Stimulated activated memory B cell treated with anti-CD40 and anti-IgM and Interleukin-4, amounts not matched to agents 10 μg/mL and 1 μg/mL and 100 μg/mL, for 72 hours (primary cell): ENCODE data around the gene HOXD4.
A peak's percentile ranks its signal among the peaks of the same experiment; 100 is the strongest.

ENCODE experiments used
- ATAC-seq: fragments of 150-1000 bp; cut with Tn5 transposase; 2 replicates; pipeline ENCODE4 v1.10.0; 2021
- H3K27ac Mint-ChIP-seq: one replicate; pipeline ENCODE4 v1.8.0; 2022; ENCODE audit warnings: mild to moderate bottlenecking, mixed read lengths
- H3K27me3 Mint-ChIP-seq: one replicate; pipeline ENCODE4 v1.8.0; 2022; ENCODE audit warnings: mixed read lengths
- H3K36me3 Mint-ChIP-seq: one replicate; pipeline ENCODE4 v1.8.0; 2022; ENCODE audit warnings: mixed read lengths
- H3K4me1 Mint-ChIP-seq: one replicate; pipeline ENCODE4 v1.8.0; 2022; ENCODE audit warnings: mixed read lengths
- H3K4me3 Mint-ChIP-seq: one replicate; pipeline ENCODE4 v1.8.0; 2022; ENCODE audit warnings: mild to moderate bottlenecking, moderate library complexity, mixed read lengths
- H3K9me3 Mint-ChIP-seq: one replicate; pipeline ENCODE4 v1.8.0; 2022; ENCODE audit warnings: mixed read lengths

HOXD4 gene

GRCh38 chr2:176154576-176155252 lies 3.4 kb downstream of the HOXD4 start:
- no peaks in the 10 kb centered on the region for H3K9me3 Mint-ChIP-seq
- H3K4me3 Mint-ChIP-seq: no peak overlapping the region
- peaks cover 93% of the 10 kb centered on the region for H3K27me3 Mint-ChIP-seq
- no peak overlapping the region for H3K27ac Mint-ChIP-seq
- H3K36me3 Mint-ChIP-seq: no peaks in the 10 kb centered on the region
- ATAC-seq: no peak
- H3K4me1 Mint-ChIP-seq: peaks cover 13% of the 10 kb centered on the region

GRCh38 chr2:176155356-176156044 lies 4.2 kb downstream of the HOXD4 start:
- no peaks in the 10 kb centered on the region for H3K36me3 Mint-ChIP-seq

DNA sequence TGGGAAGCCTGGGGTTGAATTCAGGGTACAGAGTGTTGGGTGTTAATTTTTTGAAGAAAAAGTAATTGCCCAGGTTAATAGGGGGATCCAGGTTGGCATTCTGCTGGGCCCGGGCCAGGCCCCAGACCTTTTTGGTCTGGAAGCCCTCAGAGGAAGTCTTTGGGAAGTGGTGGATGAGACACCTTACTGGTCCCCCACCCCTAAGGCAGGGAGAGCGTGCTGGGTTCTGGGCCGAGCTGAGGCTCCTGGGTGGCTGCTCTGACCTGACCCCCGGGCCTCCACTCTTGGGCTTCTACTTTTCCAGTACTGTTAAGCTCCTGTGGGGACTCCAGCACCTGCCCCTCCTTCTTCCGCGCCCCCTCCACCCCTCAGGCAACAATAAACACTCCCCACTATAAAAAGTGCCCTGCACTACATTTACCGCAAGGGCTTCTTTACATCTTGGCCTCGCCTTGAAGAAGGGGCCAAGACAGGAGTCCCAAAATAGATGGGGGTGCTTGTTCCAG lies 5.0 kb downstream of the HOXD4 start:
- Mint-ChIP-seq H3K4me3 (no peak overlapping the region), H3K27me3 (peaks cover 93% of the 10 kb centered on the region), H3K9me3 (no peaks in the 10 kb centered on the region), H3K4me1 (peaks cover 13% of the 10 kb centered on the region), H3K36me3 (no peaks in the 10 kb centered on the region), H3K27ac (no peak overlapping the region)
- ATAC-seq: no peak

More at GRCh38 chr2:176155356-176156044, 4.2 kb downstream of the HOXD4 start:
- peaks cover 93% of the 10 kb centered on the region for H3K27me3 Mint-ChIP-seq
- no peak overlapping the region for H3K27ac Mint-ChIP-seq
- no peak for ATAC-seq
- no peaks in the 10 kb centered on the region for H3K9me3 Mint-ChIP-seq
- H3K4me3 Mint-ChIP-seq: no peak overlapping the region
- peaks cover 13% of the 10 kb centered on the region for H3K4me1 Mint-ChIP-seq

DNA sequence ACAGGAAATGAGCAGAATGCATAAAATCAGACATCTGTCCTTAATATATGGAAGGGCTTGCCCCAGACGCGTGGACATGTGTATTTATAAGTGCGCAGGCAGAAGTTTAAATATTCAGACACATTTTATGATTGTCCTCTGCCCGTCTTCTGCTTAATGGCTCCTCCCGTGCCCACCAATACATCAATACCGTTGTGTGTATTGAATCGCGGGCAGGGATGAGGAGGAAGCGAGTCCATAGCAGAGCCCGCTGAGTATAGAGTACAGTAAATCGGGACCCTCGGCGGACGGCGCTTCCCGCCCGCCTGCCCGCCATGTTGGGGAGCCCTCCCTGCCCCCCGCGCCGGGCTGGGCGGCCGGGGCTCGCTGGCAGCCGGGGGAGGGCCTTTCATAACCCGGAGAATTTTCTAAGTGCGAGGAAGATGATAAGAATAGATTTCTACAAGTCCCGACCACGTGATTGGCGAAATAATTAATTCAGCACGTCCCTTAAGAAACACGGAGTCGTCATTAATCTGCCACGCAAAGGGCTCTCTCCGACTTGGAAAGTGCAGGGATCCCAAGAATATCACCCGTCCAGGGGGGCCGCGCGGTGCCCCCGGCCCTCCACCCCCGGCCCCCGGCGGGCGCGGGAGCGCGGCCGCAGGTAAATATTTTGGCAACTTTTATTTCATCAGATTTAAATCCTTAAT lies 5.6 kb downstream of the HOXD4 start, which contains the start of gene HOXD3:
Gene HOXD3 (plus strand): TSS at position 501 of the 692 bp plus-strand sequence. CDS start 11,808 bp downstream, outside the sequence.
- peaks cover 93% of the 10 kb centered on the region for H3K27me3 Mint-ChIP-seq
- no peak within 1 kb of the TSS for H3K27ac Mint-ChIP-seq
- H3K9me3 Mint-ChIP-seq: no peaks in the 10 kb centered on the region
- ATAC-seq: no peak
- H3K4me1 Mint-ChIP-seq: peaks cover 13% of the 10 kb centered on the region
- peak within 1 kb of the TSS; percentile 6 for H3K4me3 Mint-ChIP-seq
- H3K36me3 Mint-ChIP-seq: no peaks in the 10 kb centered on the region

DNA sequence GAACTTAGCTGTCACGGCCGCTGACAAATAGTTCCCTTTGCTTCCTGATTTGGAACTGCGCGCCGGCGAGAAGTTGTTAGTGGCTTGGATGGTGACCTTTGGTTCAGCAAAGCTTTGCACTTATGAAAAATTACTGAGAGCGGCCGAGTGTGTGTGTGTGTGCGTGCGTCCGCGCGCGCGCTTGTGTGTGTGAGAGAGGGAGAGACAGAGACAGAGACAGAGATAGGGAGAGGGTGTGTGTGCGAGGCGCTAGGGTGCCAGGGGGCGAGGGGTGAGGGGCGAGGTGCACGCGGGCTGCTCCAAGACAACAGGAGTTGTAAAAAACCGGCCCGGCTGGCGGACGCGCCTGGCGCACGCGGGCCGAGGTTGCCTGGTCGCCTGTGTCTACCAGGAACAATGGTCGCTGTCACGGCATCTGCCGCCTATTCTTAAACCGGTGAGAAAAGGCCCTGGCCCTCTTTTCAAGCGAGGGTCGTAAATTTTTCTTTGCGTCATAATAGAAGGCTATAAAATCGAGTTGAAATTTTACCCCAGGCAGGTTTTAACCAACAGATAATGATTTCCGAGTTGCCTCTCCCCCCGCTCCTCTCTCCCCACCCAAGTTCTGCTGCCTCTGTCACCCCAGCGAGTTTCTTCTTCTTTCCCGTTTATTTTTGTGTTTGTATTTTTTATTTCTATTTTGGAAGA lies 6.3 kb downstream of the HOXD4 start:
- H3K36me3 Mint-ChIP-seq: no peaks in the 10 kb centered on the region
- H3K9me3 Mint-ChIP-seq: no peaks in the 10 kb centered on the region
- ATAC-seq: no peak
- H3K4me3 Mint-ChIP-seq: peak overlapping the region; percentile 6
- H3K4me1 Mint-ChIP-seq: peaks cover 13% of the 10 kb centered on the region
- peaks cover 93% of the 10 kb centered on the region for H3K27me3 Mint-ChIP-seq
- no peak overlapping the region for H3K27ac Mint-ChIP-seq

- Mint-ChIP-seq H3K27ac (no peak overlapping the region), H3K4me1 (peaks cover 13% of the 10 kb centered on the region), H3K27me3 (peaks cover 93% of the 10 kb centered on the region), H3K9me3 (no peaks in the 10 kb centered on the region), H3K4me3 (no peak overlapping the region), H3K36me3 (no peaks in the 10 kb centered on the region)
- no peak for ATAC-seq
These were observed 6.8 kb downstream of the HOXD4 start for GRCh38 chr2:176158186-176158591.

DNA sequence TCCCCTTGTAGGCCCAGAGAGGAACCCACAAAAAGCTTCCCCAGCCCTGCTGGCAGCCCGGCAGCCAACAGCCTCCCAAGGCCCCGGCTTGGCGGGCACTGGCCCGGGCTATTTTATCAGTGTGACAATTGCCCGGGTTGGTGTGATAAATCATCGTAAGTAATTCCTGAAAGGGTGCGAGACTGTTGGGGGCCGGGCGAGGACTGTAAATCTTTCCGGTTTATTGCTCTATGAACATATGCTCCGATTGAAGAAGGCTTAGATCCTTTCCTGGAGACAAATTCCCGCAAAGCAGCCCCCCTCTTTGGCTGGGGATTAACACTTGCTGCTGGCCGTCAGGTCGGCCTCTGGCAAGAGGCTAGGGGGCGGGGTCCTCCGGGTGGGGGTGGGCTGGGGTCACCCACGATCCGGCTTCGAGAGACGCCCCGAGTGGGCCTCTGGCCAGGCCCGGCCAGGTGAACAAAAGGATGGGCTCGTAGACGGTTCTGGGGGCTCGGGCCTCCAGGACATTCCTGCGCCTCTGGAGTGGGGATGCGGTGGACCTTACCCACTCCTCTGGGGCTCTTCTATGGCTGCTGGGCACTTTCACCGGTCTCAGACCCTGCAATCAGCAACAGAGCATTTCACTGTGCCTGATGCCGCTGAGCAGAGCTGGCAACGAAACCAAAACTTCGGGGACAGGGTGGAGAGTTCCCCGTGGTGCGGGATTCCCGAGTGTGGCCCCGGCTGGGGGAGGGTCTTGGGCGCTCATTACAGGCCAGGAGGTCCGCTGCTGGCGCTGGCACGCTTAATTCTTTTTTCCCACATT lies 7.7 kb downstream of the HOXD4 start:
- peaks cover 13% of the 10 kb centered on the region for H3K4me1 Mint-ChIP-seq
- H3K9me3 Mint-ChIP-seq: no peaks in the 10 kb centered on the region
- ATAC-seq: no peak
- H3K4me3 Mint-ChIP-seq: no peak overlapping the region
- no peak overlapping the region for H3K27ac Mint-ChIP-seq
- H3K27me3 Mint-ChIP-seq: peaks cover 93% of the 10 kb centered on the region
- H3K36me3 Mint-ChIP-seq: no peaks in the 10 kb centered on the region

DNA sequence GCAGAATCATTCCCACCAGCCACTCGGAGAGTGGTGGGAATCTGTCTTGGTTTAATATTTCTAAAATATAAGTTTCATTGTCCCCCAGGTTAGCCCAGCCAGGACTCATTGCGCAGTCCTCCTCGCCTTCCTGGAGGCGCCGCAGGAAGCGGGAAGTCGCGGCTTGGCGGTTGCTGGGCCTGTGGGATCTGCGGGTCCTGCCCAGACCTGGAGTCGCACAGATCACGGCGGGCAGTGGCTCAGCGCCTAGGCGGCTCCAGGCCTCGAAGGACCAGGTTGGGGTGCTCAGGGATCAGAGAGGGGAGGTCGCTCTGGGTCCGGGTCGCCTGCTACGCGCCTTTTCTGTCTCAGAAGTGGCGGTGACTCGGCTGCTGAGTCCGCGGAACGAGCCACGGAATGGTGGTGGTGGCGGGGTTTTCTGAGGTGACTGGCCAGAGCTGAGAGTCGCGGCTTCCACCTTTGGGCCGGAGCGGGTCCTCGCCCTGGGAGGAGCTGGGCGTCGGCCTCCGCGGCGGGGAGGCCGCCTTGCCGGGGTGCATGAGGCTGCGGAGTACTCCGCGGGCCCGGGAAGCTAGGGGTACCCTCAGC lies 8.4 kb downstream of the HOXD4 start:
- H3K27ac Mint-ChIP-seq: no peak overlapping the region
- H3K9me3 Mint-ChIP-seq: peaks cover 2% of the 10 kb centered on the region
- H3K4me1 Mint-ChIP-seq: peaks cover 13% of the 10 kb centered on the region
- no peaks in the 10 kb centered on the region for H3K36me3 Mint-ChIP-seq
- no peak for ATAC-seq
- H3K27me3 Mint-ChIP-seq: peaks cover 93% of the 10 kb centered on the region
- H3K4me3 Mint-ChIP-seq: no peak overlapping the region

DNA sequence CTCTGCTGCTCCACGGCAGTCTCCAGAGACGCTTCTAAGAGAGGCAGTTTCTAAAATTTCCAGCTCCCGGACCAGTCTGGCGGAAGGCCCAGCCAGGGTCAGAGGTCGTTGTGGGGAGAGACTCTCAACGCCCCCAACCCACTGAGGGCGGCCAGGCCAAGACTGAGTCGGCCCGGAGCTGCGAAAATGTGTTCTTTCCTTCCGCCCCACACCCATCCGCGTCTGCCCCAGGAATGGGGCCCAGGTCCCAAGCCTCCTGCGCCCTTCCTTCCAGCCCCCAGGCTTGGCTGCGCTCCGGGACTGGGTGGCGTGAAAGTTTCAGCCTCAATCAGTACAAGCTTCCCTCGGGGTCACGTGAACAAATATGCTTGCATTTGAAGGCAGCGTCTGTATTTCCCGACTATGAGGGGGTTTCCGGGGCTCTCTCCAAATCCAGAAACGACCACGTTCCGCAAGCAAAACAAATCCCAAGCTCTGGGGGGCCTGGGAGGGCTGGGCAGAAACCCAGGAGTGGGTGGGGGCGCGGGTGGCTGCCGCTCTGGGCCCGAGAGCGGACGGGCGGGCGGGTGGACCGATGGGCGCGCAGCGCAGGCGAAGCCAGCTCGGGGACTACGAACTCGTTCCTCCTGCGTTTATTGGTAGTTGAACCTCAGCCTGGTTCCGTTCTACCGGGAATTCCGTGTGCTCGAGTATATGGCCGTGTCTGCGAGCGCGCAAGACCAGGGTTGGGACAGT lies 9.1 kb downstream of the HOXD4 start:
- H3K27me3 Mint-ChIP-seq: peaks cover 93% of the 10 kb centered on the region
- no peak overlapping the region for H3K4me3 Mint-ChIP-seq
- H3K36me3 Mint-ChIP-seq: no peaks in the 10 kb centered on the region
- peaks cover 13% of the 10 kb centered on the region for H3K4me1 Mint-ChIP-seq
- H3K9me3 Mint-ChIP-seq: peaks cover 2% of the 10 kb centered on the region
- no peak for ATAC-seq
- H3K27ac Mint-ChIP-seq: no peak overlapping the region

DNA sequence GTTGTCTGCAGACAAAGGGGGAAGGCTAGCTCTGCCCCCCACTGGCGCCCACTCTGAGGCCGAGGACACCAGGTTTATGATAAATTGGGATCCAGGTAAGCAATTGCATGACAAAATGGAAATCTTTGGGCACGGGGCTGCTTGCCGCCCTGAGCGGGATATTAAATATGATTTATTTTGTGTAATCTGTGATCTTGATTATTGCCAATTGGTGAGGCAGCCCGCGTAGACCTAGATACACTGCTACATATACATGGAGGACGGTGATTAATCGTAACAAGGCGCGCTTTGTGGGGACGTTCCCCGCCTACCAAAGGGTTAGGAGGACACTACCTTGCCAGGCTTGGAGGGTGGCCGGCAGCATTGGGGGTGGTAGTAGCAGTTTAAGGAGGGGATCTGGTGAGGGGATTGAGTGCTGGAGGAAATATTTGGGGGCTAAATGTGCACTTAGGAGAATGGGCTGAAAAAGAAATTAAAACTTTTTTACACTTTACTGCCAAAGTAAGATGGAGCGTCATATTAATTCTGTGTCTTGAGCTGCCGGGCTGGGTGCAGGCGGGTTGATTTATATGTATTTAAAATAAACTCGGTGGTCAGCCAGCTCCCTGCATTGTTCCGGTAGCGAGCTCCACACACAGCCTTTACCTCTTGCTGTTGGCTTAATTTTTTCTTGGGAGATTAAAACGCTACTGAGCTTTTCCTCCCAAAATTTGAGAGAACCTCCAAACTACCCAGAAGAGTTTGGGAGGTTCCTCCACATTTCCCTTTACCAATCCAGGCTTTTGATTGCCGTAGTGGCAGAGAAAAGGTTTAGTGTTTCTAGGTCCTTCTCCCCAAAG lies 9.9 kb downstream of the HOXD4 start:
- Mint-ChIP-seq H3K36me3 (no peaks in the 10 kb centered on the region), H3K27ac (no peak overlapping the region), H3K4me1 (peaks cover 13% of the 10 kb centered on the region), H3K9me3 (peaks cover 2% of the 10 kb centered on the region), H3K4me3 (no peak overlapping the region), H3K27me3 (peaks cover 93% of the 10 kb centered on the region)
- ATAC-seq: no peak

- H3K4me3 Mint-ChIP-seq: no peak overlapping the region
- no peak overlapping the region for H3K27ac Mint-ChIP-seq
- H3K27me3 Mint-ChIP-seq: peaks cover 97% of the 10 kb centered on the region
- peaks cover 2% of the 10 kb centered on the region for H3K9me3 Mint-ChIP-seq
- no peak for ATAC-seq
- H3K4me1 Mint-ChIP-seq: peaks cover 13% of the 10 kb centered on the region
- H3K36me3 Mint-ChIP-seq: no peaks in the 10 kb centered on the region
These were observed 10.7 kb downstream of the HOXD4 start for GRCh38 chr2:176161825-176162626.

DNA sequence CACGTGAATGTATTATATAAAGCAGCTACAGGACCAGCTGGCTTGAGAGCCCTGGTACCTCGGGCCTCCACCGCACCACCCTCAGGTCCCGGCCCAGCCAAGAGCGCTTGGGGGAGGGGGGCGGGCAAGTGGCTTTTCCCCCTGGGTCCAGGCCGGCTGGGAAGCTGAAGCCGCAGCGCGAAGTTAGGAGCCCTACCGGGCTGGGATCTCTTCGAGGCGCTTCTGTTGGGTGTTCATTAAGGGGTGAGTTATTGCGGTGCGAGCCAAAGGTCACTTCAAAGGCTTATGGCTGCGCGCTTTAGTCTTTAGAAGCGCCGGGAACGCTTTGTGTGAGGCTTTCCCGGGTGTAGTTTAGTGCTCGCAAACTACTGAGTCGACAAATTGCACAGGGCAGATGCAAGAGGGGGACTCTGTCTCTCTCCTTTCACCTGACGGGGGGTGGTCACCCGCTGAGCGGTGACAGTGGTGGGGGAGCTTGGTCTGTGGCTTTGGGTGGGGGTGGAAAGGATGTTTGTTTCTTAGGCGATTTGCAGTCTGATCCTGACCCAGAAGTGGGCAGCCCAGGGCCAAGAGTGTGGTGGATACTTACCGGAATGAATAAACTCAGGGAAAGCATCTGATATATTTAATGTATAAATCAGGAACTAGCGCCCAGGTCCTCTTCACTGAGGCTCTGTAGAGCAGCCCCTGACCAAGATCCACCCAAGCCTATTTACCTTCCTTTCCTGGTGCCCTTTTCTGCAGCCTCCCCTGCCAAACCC lies 11.7 kb downstream of the HOXD4 start:
- H3K4me1 Mint-ChIP-seq: peaks cover 5% of the 10 kb centered on the region
- no peak for ATAC-seq
- no peaks in the 10 kb centered on the region for H3K36me3 Mint-ChIP-seq
- peaks cover 97% of the 10 kb centered on the region for H3K27me3 Mint-ChIP-seq
- H3K9me3 Mint-ChIP-seq: peaks cover 2% of the 10 kb centered on the region
- no peak overlapping the region for H3K4me3 Mint-ChIP-seq
- no peak overlapping the region for H3K27ac Mint-ChIP-seq
